Nephron progenitor cell (in vitro differentiated cells): Measurements from ENCODE around the gene SLC35G2.
"Not testable (repeated sequence)": the region's sequence is repeated elsewhere in the genome, so short reads cannot be mapped to it uniquely, and the experiment has no call there.

ENCODE experiments used
- DNase-seq: peaks from one replicate; pipeline ENCODE4 v3.0.0; 2021
- H3K27ac Mint-ChIP-seq: 2 replicates; pipeline ENCODE4 v1.8.0; 2021; ENCODE audit warnings: mild to moderate bottlenecking, moderate library complexity, mixed read lengths
- H3K27me3 Mint-ChIP-seq: 2 replicates; pipeline ENCODE4 v1.8.0; 2021; ENCODE audit warnings: mild to moderate bottlenecking, low read depth, mixed read lengths; ENCODE audit not compliant: poor library complexity
- H3K36me3 Mint-ChIP-seq: 2 replicates; pipeline ENCODE4 v1.8.0; 2021; ENCODE audit warnings: low read depth, mixed read lengths
- H3K4me1 Mint-ChIP-seq: 2 replicates; pipeline ENCODE4 v1.8.0; 2021; ENCODE audit warnings: mixed read lengths
- H3K4me3 Mint-ChIP-seq: 2 replicates; pipeline ENCODE4 v1.8.0; 2021; ENCODE audit warnings: mild to moderate bottlenecking, moderate library complexity, mixed read lengths
- H3K9me3 Mint-ChIP-seq: 2 replicates; pipeline ENCODE4 v1.8.0; 2021; ENCODE audit warnings: mild to moderate bottlenecking, moderate library complexity, mixed read lengths
- TF ChIP-seq, protein P1 (sequence below): fragments of 200-600 bp; sonication (generic); IDR thresholded peaks from 2 replicates; pipeline ENCODE4 v1.5.0; 2021; ENCODE audit warnings: antibody characterized with exemption

The SLC35G2 gene

GRCh38 chr3:136898954-136899353 is 80.0 kb downstream of the SLC35G2 start:
- Mint-ChIP-seq H3K36me3 (peaks cover 86% of the 10 kb centered on the region), H3K4me3 (no peak overlapping the region), H3K27ac (no peak overlapping the region), H3K27me3 (no peaks in the 10 kb centered on the region), H3K9me3 (peaks cover 66% of the 10 kb centered on the region), H3K4me1 (no peaks in the 10 kb centered on the region)
- TF ChIP-seq, protein P1, sequence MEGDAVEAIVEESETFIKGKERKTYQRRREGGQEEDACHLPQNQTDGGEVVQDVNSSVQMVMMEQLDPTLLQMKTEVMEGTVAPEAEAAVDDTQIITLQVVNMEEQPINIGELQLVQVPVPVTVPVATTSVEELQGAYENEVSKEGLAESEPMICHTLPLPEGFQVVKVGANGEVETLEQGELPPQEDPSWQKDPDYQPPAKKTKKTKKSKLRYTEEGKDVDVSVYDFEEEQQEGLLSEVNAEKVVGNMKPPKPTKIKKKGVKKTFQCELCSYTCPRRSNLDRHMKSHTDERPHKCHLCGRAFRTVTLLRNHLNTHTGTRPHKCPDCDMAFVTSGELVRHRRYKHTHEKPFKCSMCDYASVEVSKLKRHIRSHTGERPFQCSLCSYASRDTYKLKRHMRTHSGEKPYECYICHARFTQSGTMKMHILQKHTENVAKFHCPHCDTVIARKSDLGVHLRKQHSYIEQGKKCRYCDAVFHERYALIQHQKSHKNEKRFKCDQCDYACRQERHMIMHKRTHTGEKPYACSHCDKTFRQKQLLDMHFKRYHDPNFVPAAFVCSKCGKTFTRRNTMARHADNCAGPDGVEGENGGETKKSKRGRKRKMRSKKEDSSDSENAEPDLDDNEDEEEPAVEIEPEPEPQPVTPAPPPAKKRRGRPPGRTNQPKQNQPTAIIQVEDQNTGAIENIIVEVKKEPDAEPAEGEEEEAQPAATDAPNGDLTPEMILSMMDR, result no peak
- DNase-seq, result no peak

DNA sequence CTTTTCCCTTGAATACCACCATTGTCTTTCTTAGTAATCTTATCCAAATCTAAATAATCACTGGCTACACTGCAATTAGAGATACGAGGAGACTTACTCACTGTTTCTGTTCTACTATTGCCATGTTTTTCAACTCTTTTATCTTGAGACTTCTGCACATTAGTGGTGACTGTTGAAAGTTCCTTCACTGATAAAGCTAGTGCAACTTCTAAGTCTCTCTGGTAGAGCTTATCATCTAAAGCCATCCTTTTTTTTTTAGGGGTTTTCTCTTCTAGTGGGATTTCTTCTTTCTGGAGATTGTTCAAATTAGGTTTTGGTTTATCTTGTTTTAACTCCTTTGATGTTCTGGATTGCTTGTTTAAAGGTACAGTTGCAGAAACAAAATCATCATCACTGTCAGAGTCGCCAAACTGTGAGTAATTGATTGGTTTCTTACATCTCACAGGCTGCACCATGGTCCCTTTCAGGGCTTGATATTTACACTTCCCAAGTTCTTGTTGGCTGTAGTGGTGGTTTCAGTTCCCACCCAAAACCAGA is 80.8 kb downstream of the SLC35G2 start:
- no peak for DNase-seq
- Mint-ChIP-seq H3K27ac (no peak overlapping the region), H3K4me1 (no peaks in the 10 kb centered on the region), H3K4me3 (no peak overlapping the region), H3K36me3 (peaks cover 86% of the 10 kb centered on the region), H3K9me3 (peaks cover 68% of the 10 kb centered on the region), H3K27me3 (no peaks in the 10 kb centered on the region)
- TF ChIP-seq, protein P1, result no peak

DNA sequence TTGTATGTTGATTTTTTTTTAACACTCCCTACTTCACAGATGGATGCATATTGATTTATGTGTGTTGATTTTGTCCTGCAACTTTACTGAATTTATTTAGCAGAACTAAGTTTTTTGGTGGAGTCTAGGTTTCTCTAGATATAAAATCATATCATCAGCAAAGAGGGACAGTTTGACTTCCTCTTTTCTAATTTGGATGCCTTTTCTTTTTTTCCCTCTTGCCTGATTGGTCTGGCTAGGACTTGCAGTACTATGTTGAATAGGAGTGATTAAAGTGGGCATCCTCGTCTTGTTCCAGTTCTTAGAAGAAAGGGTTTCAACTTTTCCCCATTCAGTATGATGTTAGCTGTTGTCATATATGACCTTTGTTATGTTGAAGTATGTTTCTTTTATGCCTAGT is 81.8 kb downstream of the SLC35G2 start:
- Mint-ChIP-seq H3K9me3 (peaks cover 79% of the 10 kb centered on the region), H3K36me3 (peaks cover 94% of the 10 kb centered on the region)

GRCh38 chr3:136901391-136901790 is 82.5 kb downstream of the SLC35G2 start:
- Mint-ChIP-seq H3K9me3 (peaks cover 80% of the 10 kb centered on the region), H3K36me3 (peaks cover 93% of the 10 kb centered on the region), H3K27me3 (no peaks in the 10 kb centered on the region), H3K4me1 (peaks cover 4% of the 10 kb centered on the region), H3K4me3 (no peak overlapping the region), H3K27ac (no peak overlapping the region)
- TF ChIP-seq, protein P1, result no peak
- DNase-seq, result no peak

More for the DNA sequence above, 81.8 kb downstream of the SLC35G2 start:
- not testable (repeated sequence) for H3K27ac Mint-ChIP-seq, H3K4me3 Mint-ChIP-seq, H3K4me1 Mint-ChIP-seq, H3K27me3 Mint-ChIP-seq, DNase-seq

- H3K4me3 Mint-ChIP-seq, H3K4me1 Mint-ChIP-seq, DNase-seq, H3K27me3 Mint-ChIP-seq, H3K27ac Mint-ChIP-seq: not testable (repeated sequence)
- H3K36me3 Mint-ChIP-seq, result peaks cover 85% of the 10 kb centered on the region
- H3K9me3 Mint-ChIP-seq, result peaks cover 78% of the 10 kb centered on the region
Measured at GRCh38 chr3:136902530-136902929, 83.6 kb downstream of the SLC35G2 start.

GRCh38 chr3:136903899-136904298 is 85.0 kb downstream of the SLC35G2 start:
- TF ChIP-seq, protein P1, result no peak
- Mint-ChIP-seq H3K4me3 (no peak overlapping the region), H3K36me3 (peaks cover 79% of the 10 kb centered on the region), H3K9me3 (peaks cover 77% of the 10 kb centered on the region), H3K27me3 (no peaks in the 10 kb centered on the region), H3K4me1 (peaks cover 11% of the 10 kb centered on the region), H3K27ac (no peak overlapping the region)
- no peak for DNase-seq

DNA sequence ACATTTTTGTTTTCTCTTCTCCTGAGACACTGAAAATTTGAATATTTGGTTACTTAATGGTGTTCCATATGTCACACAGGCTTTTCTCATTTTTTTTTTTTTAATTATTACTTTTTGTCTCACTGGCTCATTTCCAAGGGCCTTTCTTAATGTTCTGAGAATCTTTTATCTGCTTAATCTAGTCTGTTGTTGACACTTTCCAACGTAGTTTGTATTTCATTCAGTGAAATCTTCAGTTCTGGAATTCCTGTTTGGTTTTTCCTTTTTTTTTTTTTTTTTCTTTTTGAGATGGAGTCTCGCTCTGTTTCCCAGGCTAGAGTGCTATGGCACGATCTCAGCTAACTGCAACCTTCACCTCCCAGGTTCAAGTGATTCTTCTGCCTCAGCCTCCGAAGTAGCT is 85.8 kb downstream of the SLC35G2 start:
- DNase-seq, result no peak
- H3K27me3 Mint-ChIP-seq, result no peaks in the 10 kb centered on the region
- TF ChIP-seq, protein P1, result no peak
- no peak overlapping the region for H3K27ac Mint-ChIP-seq
- H3K4me1 Mint-ChIP-seq, result peaks cover 15% of the 10 kb centered on the region
- peaks cover 70% of the 10 kb centered on the region for H3K36me3 Mint-ChIP-seq
- peaks cover 71% of the 10 kb centered on the region for H3K9me3 Mint-ChIP-seq
- H3K4me3 Mint-ChIP-seq, result no peak overlapping the region
